WTC11 (cell line): ENCODE data around the gene B4GALT2. TPM values are rescaled to one million over a fixed set of nuclear protein-coding genes. Genes with fewer than 3 reads are reported as not detected.
A peak's percentile ranks its signal among the peaks of the same experiment; 100 is the strongest.

Experiments used
- ATAC-seq: fragments of 200-7000 bp; cut with Tn5 transposase; 2 replicates; pipeline ENCODE4 v1.10.0; 2021; ENCODE audit warnings: mild to moderate bottlenecking, moderate library complexity
- CTCF ChIA-PET: fragments of 300-600 bp; sonication (Branson Sonifier 250); formaldehyde crosslinking; loops from one replicate; lab custom pipeline; 2021; ENCODE audit warnings: antibody characterized with exemption; lab: Charles Lee
- POLR2A ChIA-PET: fragments of 350-600 bp; sonication (Branson Sonifier 250); formaldehyde crosslinking; loops from one replicate; lab custom pipeline; 2021; ENCODE audit warnings: antibody characterized with exemption; lab: Charles Lee
- DNase-seq: peaks from one replicate; pipeline ENCODE4 v3.0.0; 2021; ENCODE audit warnings: low spot score
- H3K27ac Mint-ChIP-seq: 2 replicates; pipeline ENCODE4 v1.8.0; 2021; ENCODE audit warnings: mixed read lengths
- H3K27me3 Mint-ChIP-seq: 2 replicates; pipeline ENCODE4 v1.8.0; 2021; ENCODE audit warnings: low read depth, mild to moderate bottlenecking, moderate library complexity, mixed read lengths
- H3K36me3 Mint-ChIP-seq: 2 replicates; pipeline ENCODE4 v1.8.0; 2021; ENCODE audit warnings: mixed read lengths
- H3K4me1 Mint-ChIP-seq: 2 replicates; pipeline ENCODE4 v1.8.0; 2022; ENCODE audit warnings: mixed read lengths
- H3K4me3 Mint-ChIP-seq: 2 replicates; pipeline ENCODE4 v1.8.0; 2021; ENCODE audit warnings: mild to moderate bottlenecking, moderate library complexity, mixed read lengths
- H3K9me3 Mint-ChIP-seq: 2 replicates; pipeline ENCODE4 v1.8.0; 2021; ENCODE audit warnings: mixed read lengths
- CREM ChIP-seq: sonication (generic); formaldehyde crosslinking; IDR thresholded peaks from 2 replicates; pipeline ENCODE4 v1.8.1; 2022; ENCODE audit warnings: mild to moderate bottlenecking, missing genetic modification reagents, moderate library complexity
- EMX1 ChIP-seq: fragments of 250-450 bp; sonication (Bioruptor Pico); IDR thresholded peaks from 2 replicates; pipeline ENCODE4 v1.8.0; 2021; ENCODE audit warnings: mild to moderate bottlenecking
- FOXJ3 ChIP-seq: sonication (generic); formaldehyde crosslinking; IDR thresholded peaks from 2 replicates; pipeline ENCODE4 v1.9.0; 2021; ENCODE audit warnings: missing genetic modification reagents, mild to moderate bottlenecking, borderline replicate concordance
- FOXP1 ChIP-seq: sonication (generic); formaldehyde crosslinking; IDR thresholded peaks from 2 replicates; pipeline ENCODE4 v1.8.0; 2022; ENCODE audit warnings: missing genetic modification reagents, mild to moderate bottlenecking, moderate library complexity, borderline replicate concordance
- GTF2I ChIP-seq: fragments of 250-450 bp; sonication (Bioruptor Pico); conservative IDR thresholded peaks from 2 replicates; pipeline ENCODE4 v1.4.0; 2021; ENCODE audit warnings: mild to moderate bottlenecking
- NR3C1 ChIP-seq: sonication (generic); formaldehyde crosslinking; conservative IDR thresholded peaks from 2 replicates; pipeline ENCODE4 v1.8.1; 2023; ENCODE audit warnings: low read depth, mild to moderate bottlenecking, missing genetic modification reagents
- SOX15 ChIP-seq: fragments of 250-450 bp; sonication (Bioruptor Pico); IDR thresholded peaks from 2 replicates; pipeline ENCODE4 v1.9.0; 2021; ENCODE audit warnings: mild to moderate bottlenecking
- TCF7 ChIP-seq: sonication (generic); formaldehyde crosslinking; IDR thresholded peaks from 2 replicates; pipeline ENCODE4 v1.8.0; 2022; ENCODE audit warnings: mild to moderate bottlenecking, low read depth, missing genetic modification reagents, moderate library complexity
- TEAD4 ChIP-seq: sonication (generic); formaldehyde crosslinking; IDR thresholded peaks from 2 replicates; pipeline ENCODE4 v1.8.0; 2022; ENCODE audit warnings: mild to moderate bottlenecking, missing genetic modification reagents
- ZNF263 ChIP-seq: sonication (generic); formaldehyde crosslinking; IDR thresholded peaks from 2 replicates; pipeline ENCODE4 v1.8.1; 2022; ENCODE audit warnings: low read depth, mild to moderate bottlenecking, moderate library complexity, missing genetic modification reagents
- ZNF671 ChIP-seq: fragments of 250-450 bp; sonication (Bioruptor Pico); IDR thresholded peaks from 2 replicates; pipeline ENCODE4 v1.8.0; 2021; ENCODE audit warnings: mild to moderate bottlenecking
- total RNA-seq: library from RNA; stranded (reverse); gene quantifications from 3 replicates; pipeline ENCODE4 v1.2.3, GENCODE V29; 2021
- TF ChIP-seq, protein P1 (sequence below): sonication (generic); formaldehyde crosslinking; IDR thresholded peaks from 2 replicates; pipeline ENCODE4 v1.8.1; 2022; ENCODE audit warnings: mild to moderate bottlenecking, missing genetic modification reagents, moderate library complexity, borderline replicate concordance
- TF ChIP-seq, protein P2 (sequence below): sonication (generic); formaldehyde crosslinking; IDR thresholded peaks from 2 replicates; pipeline ENCODE4 v1.8.0; 2022; ENCODE audit warnings: mild to moderate bottlenecking, missing genetic modification reagents
- TF ChIP-seq, protein P3 (sequence below): sonication (generic); formaldehyde crosslinking; IDR thresholded peaks from 2 replicates; pipeline ENCODE4 v1.8.1; 2023; ENCODE audit warnings: mild to moderate bottlenecking, moderate library complexity, missing genetic modification reagents
- TF ChIP-seq, protein P4 (sequence below): fragments of 250-450 bp; sonication (Bioruptor Pico); IDR thresholded peaks from 2 replicates; pipeline ENCODE4 v1.8.0; 2021; ENCODE audit warnings: mild to moderate bottlenecking
- TF ChIP-seq, protein P5 (sequence below): fragments of 250-450 bp; sonication (Bioruptor Pico); IDR thresholded peaks from 2 replicates; pipeline ENCODE4 v2.1.2; 2022; ENCODE audit warnings: mild to moderate bottlenecking, moderate library complexity
- TF ChIP-seq, protein P6 (sequence below): sonication (generic); formaldehyde crosslinking; conservative IDR thresholded peaks from 2 replicates; pipeline ENCODE4 v1.8.1; 2022; ENCODE audit warnings: mild to moderate bottlenecking, missing genetic modification reagents

The B4GALT2 gene
- total RNA-seq, 1 experiment from 2014 or later: 66.7 TPM

DNA sequence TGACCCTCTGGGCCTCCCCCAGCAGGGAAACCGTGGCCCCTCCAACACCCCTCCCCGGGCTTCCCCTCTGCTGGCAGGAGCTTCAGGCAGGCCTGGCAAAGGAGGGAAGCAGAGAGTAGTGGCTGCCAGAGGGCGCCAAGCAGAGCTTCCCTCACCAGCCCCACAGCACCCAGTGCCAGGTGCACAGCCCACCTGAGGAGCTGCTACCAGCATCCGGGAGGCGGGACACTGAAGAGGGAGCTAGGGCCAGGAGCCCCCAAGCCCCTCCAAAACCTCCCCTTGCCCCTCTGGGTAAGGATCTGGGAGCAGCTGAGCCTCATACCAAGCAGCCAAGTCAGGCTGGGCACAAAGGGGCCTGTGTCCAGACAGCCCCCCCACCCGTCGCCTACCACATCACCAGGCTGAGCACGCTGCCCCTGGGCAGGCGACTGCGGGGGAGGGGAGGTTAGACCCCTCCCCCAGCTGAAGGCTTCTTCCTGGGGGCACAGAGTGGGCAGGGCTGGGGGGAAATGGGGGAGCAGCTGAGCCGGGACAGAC lies 32.0 kb downstream of the B4GALT2 start:
- ATAC-seq (0 out of 2 replicates have a peak, but pooled peaks have one; percentile 15), DNase-seq (no peak)
- Mint-ChIP-seq H3K9me3 (no peaks in the 10 kb centered on the region), H3K36me3 (peaks cover 4% of the 10 kb centered on the region; the same call in 1 of the 2 replicates), H3K27me3 (no peaks in the 10 kb centered on the region), H3K4me3 (no peak overlapping the region), H3K4me1 (peaks cover 7% of the 10 kb centered on the region), H3K27ac (no peak overlapping the region)
- TF ChIP-seq, protein P1, sequence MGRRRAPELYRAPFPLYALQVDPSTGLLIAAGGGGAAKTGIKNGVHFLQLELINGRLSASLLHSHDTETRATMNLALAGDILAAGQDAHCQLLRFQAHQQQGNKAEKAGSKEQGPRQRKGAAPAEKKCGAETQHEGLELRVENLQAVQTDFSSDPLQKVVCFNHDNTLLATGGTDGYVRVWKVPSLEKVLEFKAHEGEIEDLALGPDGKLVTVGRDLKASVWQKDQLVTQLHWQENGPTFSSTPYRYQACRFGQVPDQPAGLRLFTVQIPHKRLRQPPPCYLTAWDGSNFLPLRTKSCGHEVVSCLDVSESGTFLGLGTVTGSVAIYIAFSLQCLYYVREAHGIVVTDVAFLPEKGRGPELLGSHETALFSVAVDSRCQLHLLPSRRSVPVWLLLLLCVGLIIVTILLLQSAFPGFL (CRISPR knock-in tag): no peak
- TF ChIP-seq, protein P2, sequence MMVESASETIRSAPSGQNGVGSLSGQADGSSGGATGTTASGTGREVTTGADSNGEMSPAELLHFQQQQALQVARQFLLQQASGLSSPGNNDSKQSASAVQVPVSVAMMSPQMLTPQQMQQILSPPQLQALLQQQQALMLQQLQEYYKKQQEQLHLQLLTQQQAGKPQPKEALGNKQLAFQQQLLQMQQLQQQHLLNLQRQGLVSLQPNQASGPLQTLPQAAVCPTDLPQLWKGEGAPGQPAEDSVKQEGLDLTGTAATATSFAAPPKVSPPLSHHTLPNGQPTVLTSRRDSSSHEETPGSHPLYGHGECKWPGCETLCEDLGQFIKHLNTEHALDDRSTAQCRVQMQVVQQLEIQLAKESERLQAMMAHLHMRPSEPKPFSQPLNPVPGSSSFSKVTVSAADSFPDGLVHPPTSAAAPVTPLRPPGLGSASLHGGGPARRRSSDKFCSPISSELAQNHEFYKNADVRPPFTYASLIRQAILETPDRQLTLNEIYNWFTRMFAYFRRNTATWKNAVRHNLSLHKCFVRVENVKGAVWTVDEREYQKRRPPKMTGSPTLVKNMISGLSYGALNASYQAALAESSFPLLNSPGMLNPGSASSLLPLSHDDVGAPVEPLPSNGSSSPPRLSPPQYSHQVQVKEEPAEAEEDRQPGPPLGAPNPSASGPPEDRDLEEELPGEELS (CRISPR knock-in tag): no peak
- TF ChIP-seq GTF2I (CRISPR knock-in tag): no peak
- ChIA-PET POLR2A (interaction anchor here (0.6 to 1.2 kb wide), 3 partner anchors 19 to 76 kb away, joined by 3 to 4 read pairs (median 3); no protein-coding TSS in a partner anchor), CTCF (interaction anchor here (0.8 to 2.0 kb wide), 7 partner anchors 8 to 80 kb away, joined by 3 to 22 read pairs (median 5); no protein-coding TSS in a partner anchor)

DNA sequence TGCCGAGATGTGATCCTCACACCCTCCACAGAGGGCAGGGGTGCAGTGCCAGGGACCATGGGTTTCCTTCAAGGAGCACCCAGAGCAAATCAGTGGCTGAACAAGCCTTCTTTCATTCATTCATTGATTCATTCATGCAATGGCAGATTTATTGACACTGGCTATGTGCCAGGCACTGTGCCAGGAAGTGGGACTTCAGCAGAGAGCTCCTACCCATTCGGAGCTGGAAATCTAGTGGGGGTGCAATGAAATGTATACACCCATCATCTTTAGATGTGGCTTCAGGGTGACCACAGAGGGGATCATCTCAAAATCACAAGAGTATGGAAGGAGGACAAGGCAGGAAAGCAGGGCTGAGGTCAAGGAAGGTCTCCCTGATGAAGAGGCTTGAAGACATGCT lies 33.4 kb downstream of the B4GALT2 start:
- H3K27me3 Mint-ChIP-seq: no peaks in the 10 kb centered on the region
- H3K9me3 Mint-ChIP-seq: no peaks in the 10 kb centered on the region
- TF ChIP-seq, protein P3, sequence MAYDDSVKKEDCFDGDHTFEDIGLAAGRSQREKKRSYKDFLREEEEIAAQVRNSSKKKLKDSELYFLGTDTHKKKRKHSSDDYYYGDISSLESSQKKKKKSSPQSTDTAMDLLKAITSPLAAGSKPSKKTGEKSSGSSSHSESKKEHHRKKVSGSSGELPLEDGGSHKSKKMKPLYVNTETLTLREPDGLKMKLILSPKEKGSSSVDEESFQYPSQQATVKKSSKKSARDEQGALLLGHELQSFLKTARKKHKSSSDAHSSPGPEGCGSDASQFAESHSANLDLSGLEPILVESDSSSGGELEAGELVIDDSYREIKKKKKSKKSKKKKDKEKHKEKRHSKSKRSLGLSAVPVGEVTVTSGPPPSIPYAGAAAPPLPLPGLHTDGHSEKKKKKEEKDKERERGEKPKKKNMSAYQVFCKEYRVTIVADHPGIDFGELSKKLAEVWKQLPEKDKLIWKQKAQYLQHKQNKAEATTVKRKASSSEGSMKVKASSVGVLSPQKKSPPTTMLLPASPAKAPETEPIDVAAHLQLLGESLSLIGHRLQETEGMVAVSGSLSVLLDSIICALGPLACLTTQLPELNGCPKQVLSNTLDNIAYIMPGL (CRISPR knock-in tag): no peak
- H3K27ac Mint-ChIP-seq: no peak overlapping the region
- ChIA-PET POLR2A (no interaction called here), CTCF (interaction anchor here (2.0 kb wide), 2 partner anchors 24 to 35 kb away, joined by 14 to 22 read pairs; no protein-coding TSS in a partner anchor)
- DNase-seq (no peak), ATAC-seq (no peak)
- no peak overlapping the region for H3K4me3 Mint-ChIP-seq
- peaks cover 4% of the 10 kb centered on the region; the same call in 1 of the 2 replicates for H3K36me3 Mint-ChIP-seq
- peaks cover 7% of the 10 kb centered on the region for H3K4me1 Mint-ChIP-seq

DNA sequence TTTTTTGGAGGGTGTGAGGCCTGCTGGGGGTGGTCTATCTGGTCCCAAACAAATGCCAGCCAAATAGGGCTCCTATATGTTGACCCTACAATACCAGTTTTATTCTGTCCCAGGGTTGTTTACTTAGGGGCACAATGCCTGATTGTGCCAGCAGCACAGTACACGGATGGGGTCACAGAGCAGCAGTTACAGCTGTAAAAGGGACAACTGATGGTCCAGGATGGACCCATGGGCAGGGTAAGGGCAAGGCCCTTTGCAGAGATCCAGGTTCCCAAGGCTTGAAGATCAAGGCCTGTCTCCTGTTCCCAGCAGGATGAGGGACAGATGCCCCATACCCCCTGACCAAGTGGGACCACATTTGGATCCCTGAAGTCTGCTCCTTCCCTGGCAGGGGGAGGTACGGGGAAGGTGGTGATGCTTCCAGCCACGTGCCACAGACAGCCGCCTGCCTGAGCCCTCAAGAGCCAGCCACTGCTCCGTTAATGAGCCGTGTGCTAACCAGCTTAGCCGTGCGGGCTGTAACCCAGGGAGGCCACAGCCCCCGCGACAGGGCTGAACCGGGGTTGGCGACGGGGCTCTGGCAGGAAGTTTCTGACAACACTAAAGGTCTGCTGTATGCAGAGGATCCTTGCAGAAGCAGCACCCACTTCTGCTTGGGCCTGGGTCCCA lies 34.1 kb downstream of the B4GALT2 start:
- ChIA-PET CTCF (interaction anchor here (0.6 to 4.3 kb wide), 2 partner anchors 22 to 25 kb away, joined by 4 to 35 read pairs; no protein-coding TSS in a partner anchor), POLR2A (no interaction called here)
- H3K27me3 Mint-ChIP-seq: no peaks in the 10 kb centered on the region
- H3K27ac Mint-ChIP-seq: no peak overlapping the region
- ATAC-seq (no peak), DNase-seq (no peak)
- H3K9me3 Mint-ChIP-seq: no peaks in the 10 kb centered on the region
- H3K36me3 Mint-ChIP-seq: peaks cover 3% of the 10 kb centered on the region; the same call in 1 of the 2 replicates
- no peak overlapping the region for H3K4me3 Mint-ChIP-seq
- H3K4me1 Mint-ChIP-seq: peaks cover 7% of the 10 kb centered on the region
- TF ChIP-seq NR3C1 (CRISPR knock-in tag) (no peak), ZNF671 (no peak), EMX1 (CRISPR knock-in tag) (no peak), TEAD4 (CRISPR knock-in tag) (no peak), ZNF263 (no peak), CREM (CRISPR knock-in tag) (no peak), FOXJ3 (no peak), TCF7 (CRISPR knock-in tag) (no peak), SOX15 (CRISPR knock-in tag) (no peak), FOXP1 (CRISPR knock-in tag) (no peak)
- TF ChIP-seq, protein P4, sequence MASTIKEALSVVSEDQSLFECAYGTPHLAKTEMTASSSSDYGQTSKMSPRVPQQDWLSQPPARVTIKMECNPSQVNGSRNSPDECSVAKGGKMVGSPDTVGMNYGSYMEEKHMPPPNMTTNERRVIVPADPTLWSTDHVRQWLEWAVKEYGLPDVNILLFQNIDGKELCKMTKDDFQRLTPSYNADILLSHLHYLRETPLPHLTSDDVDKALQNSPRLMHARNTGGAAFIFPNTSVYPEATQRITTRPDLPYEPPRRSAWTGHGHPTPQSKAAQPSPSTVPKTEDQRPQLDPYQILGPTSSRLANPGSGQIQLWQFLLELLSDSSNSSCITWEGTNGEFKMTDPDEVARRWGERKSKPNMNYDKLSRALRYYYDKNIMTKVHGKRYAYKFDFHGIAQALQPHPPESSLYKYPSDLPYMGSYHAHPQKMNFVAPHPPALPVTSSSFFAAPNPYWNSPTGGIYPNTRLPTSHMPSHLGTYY (CRISPR knock-in tag): no peak
- TF ChIP-seq, protein P5, sequence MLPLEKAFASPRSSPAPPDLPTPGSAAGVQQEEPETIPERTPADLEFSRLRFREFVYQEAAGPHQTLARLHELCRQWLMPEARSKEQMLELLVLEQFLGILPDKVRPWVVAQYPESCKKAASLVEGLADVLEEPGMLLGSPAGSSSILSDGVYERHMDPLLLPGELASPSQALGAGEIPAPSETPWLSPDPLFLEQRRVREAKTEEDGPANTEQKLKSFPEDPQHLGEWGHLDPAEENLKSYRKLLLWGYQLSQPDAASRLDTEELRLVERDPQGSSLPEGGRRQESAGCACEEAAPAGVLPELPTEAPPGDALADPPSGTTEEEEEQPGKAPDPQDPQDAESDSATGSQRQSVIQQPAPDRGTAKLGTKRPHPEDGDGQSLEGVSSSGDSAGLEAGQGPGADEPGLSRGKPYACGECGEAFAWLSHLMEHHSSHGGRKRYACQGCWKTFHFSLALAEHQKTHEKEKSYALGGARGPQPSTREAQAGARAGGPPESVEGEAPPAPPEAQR (CRISPR knock-in tag): no peak
- TF ChIP-seq, protein P6, sequence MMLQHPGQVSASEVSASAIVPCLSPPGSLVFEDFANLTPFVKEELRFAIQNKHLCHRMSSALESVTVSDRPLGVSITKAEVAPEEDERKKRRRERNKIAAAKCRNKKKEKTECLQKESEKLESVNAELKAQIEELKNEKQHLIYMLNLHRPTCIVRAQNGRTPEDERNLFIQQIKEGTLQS (CRISPR knock-in tag): no peak
- TF ChIP-seq, protein P3 (CRISPR knock-in tag): no peak
- TF ChIP-seq, protein P1 (CRISPR knock-in tag): no peak
